ENCODE data around the gene RNF181. TPM values are rescaled to one million over a fixed set of nuclear protein-coding genes. Genes with fewer than 3 reads are reported as not detected.

The RNF181 gene
- total and polyA plus RNA-seq, 2 of the 13 experiments (the other 11 are each of a cell fraction or from before 2014, with no cell fraction given), result 224 to 578 TPM

- TF ChIP-seq HMGA1 (CRISPR knock-in tag; conservative IDR thresholded peaks at IDR 0.05) (no peak), KLF15 (CRISPR knock-in tag; IDR thresholded peaks at IDR 0.05; ENCODE audit: borderline replicate concordance) (no peak), ZNF468 (CRISPR knock-in tag; IDR thresholded peaks at IDR 0.05) (no peak), ZFP90 (CRISPR knock-in tag; IDR thresholded peaks at IDR 0.05; ENCODE audit: borderline replicate concordance) (no peak), SAFB2 (CRISPR knock-in tag; IDR thresholded peaks at IDR 0.05; ENCODE audit: borderline replicate concordance, low read depth) (0 out of 2 replicates have a peak, but pooled peaks have one; percentile 55), IKZF4 (CRISPR knock-in tag; IDR thresholded peaks at IDR 0.05; ENCODE audit: borderline replicate concordance, low read depth, not compliant biosample characterization) (no peak), MEIS1 (CRISPR knock-in tag; IDR thresholded peaks at IDR 0.05; ENCODE audit: borderline replicate concordance) (peak; percentile 67; the same call in 1 of the 2 replicates), STAG1 (CRISPR knock-in tag; IDR thresholded peaks at IDR 0.05) (no peak), CHD2 (IDR thresholded peaks at IDR 0.05; ENCODE audit: low read depth, low read length) (no peak), ZNF367 (CRISPR knock-in tag; IDR thresholded peaks at IDR 0.05; ENCODE audit: borderline replicate concordance) (no peak), ZBTB14 (CRISPR knock-in tag; IDR thresholded peaks at IDR 0.05) (no peak), FOXK1 (CRISPR knock-in tag; IDR thresholded peaks at IDR 0.05; ENCODE audit: borderline replicate concordance, low read depth) (no peak), SRSF1 (optimal IDR thresholded peaks at IDR 0.05; ENCODE audit: low read depth, low read length) (no peak), ZNF564 (CRISPR knock-in tag; IDR thresholded peaks at IDR 0.05) (no peak), SRY (CRISPR knock-in tag; IDR thresholded peaks at IDR 0.05) (no peak), NR1H2 (CRISPR knock-in tag; IDR thresholded peaks at IDR 0.05; ENCODE audit: borderline replicate concordance, low read depth) (no peak), SSRP1 (CRISPR knock-in tag; IDR thresholded peaks at IDR 0.05) (no peak), CCDC6 (CRISPR knock-in tag; IDR thresholded peaks at IDR 0.05) (peak; percentile 55; the same call in 1 of the 2 replicates), ARNTL (CRISPR knock-in tag; IDR thresholded peaks at IDR 0.05) (no peak), ZNF263 (CRISPR knock-in tag; IDR thresholded peaks at IDR 0.05) (no peak), ZC3H4 (CRISPR knock-in tag; IDR thresholded peaks at IDR 0.05; ENCODE audit: borderline replicate concordance) (no peak), HIVEP1 (CRISPR knock-in tag; IDR thresholded peaks at IDR 0.05) (no peak), ZNF781 (CRISPR knock-in tag; IDR thresholded peaks at IDR 0.05; ENCODE audit: borderline replicate concordance, not compliant biosample characterization) (peak; percentile 14), RFXANK (CRISPR knock-in tag; IDR thresholded peaks at IDR 0.05) (no peak), MIER2 (CRISPR knock-in tag; IDR thresholded peaks at IDR 0.05) (no peak), RBAK (CRISPR knock-in tag; IDR thresholded peaks at IDR 0.05) (no peak), RORA (CRISPR knock-in tag; IDR thresholded peaks at IDR 0.05) (no peak), CHD4 (IDR thresholded peaks at IDR 0.05; ENCODE audit: borderline replicate concordance, low read length) (no peak), ZBTB7A (CRISPR knock-in tag; IDR thresholded peaks at IDR 0.05) (no peak), ZFAT (CRISPR knock-in tag; conservative IDR thresholded peaks at IDR 0.05) (no peak), MAZ (IDR thresholded peaks at IDR 0.05; ENCODE audit: borderline replicate concordance, low read depth, low read length) (no peak), MAZ (CRISPR knock-in tag; IDR thresholded peaks at IDR 0.05; ENCODE audit: low read depth) (peak; percentile 4; the same call in 1 of the 2 replicates), ZNF335 (CRISPR knock-in tag; IDR thresholded peaks at IDR 0.05) (no peak), ATF5 (CRISPR knock-in tag; IDR thresholded peaks at IDR 0.05; ENCODE audit: low read depth) (no peak), KLF9 (CRISPR knock-in tag; IDR thresholded peaks at IDR 0.05; ENCODE audit: low read depth) (no peak)
Measured at GRCh38 chr2:85596026-85596333, 435 bp downstream of the RNF181 start (continued).
